Neutrophil (primary cell): ENCODE data around the gene ADO.

Experiments
- H3K27ac ChIP-seq: fragments of 200-600 bp; sonication (generic); 2 replicates; pipeline ENCODE4 v1.5.1; 2016; ENCODE audit warnings: mild to moderate bottlenecking, moderate library complexity
- H3K27me3 ChIP-seq: fragments of 200-600 bp; sonication (generic); 2 replicates; pipeline ENCODE4 v1.6.0; 2016; ENCODE audit warnings: mild to moderate bottlenecking
- H3K36me3 ChIP-seq: fragments of 200-600 bp; sonication (generic); 2 replicates; pipeline ENCODE4 v1.5.1; 2017
- H3K4me1 ChIP-seq, 2 experiments: fragments of 200-600 bp in 1 of 2; sonication (generic) in 1 of 2; 1 replicate in 1 of 2; 2 replicates in 1 of 2; pipeline versions ENCODE4 v1.5.1 to v1.6.1; 2013 to 2016; ENCODE audit warnings: low read depth in 1 of 2, low read length in 1 of 2, mild to moderate bottlenecking in 1 of 2, moderate library complexity in 1 of 2; ENCODE audit not compliant: control insufficient read depth in 1 of 2, insufficient read depth in 1 of 2
- H3K4me3 ChIP-seq, 2 experiments: fragments of 200-600 bp in 1 of 2; sonication (generic) in 1 of 2; 1 replicate in 1 of 2; 2 replicates in 1 of 2; pipeline ENCODE4 v1.5.1; 2013 to 2016; ENCODE audit warnings: low read depth in 1 of 2, low read length in 1 of 2, mild to moderate bottlenecking in 1 of 2, moderate library complexity in 1 of 2
- H3K9me3 ChIP-seq: fragments of 200-600 bp; sonication (generic); 2 replicates; pipeline ENCODE4 v1.5.1; 2016
- CTCF ChIP-seq: fragments of 200-600 bp; sonication (generic); IDR thresholded peaks from 2 replicates; pipeline ENCODE4 v1.5.1; 2016; ENCODE audit warnings: antibody characterized with exemption

Gene ADO

GRCh38 chr10:62842983-62843382 is 38.5 kb downstream of the ADO start:
- no peaks in the 10 kb centered on the region for H3K4me1 ChIP-seq
- peaks cover 43% of the 10 kb centered on the region for H3K27me3 ChIP-seq
- TF ChIP-seq CTCF = no peak
- H3K4me3 ChIP-seq = no peak overlapping the region
- no peak overlapping the region for H3K27ac ChIP-seq
- no peaks in the 10 kb centered on the region for H3K36me3 ChIP-seq
- peaks cover 10% of the 10 kb centered on the region for H3K9me3 ChIP-seq

GRCh38 chr10:62843600-62843999 is 39.1 kb downstream of the ADO start:
- Histone ChIP-seq H3K4me3 (no peak overlapping the region), H3K36me3 (no peaks in the 10 kb centered on the region), H3K9me3 (peaks cover 10% of the 10 kb centered on the region), H3K27me3 (peaks cover 42% of the 10 kb centered on the region), H3K27ac (no peak overlapping the region), H3K4me1 (no peaks in the 10 kb centered on the region)
- TF ChIP-seq CTCF = no peak

- H3K36me3 ChIP-seq = no peaks in the 10 kb centered on the region
- no peaks in the 10 kb centered on the region for H3K4me1 ChIP-seq
- no peak overlapping the region for H3K27ac ChIP-seq
- H3K4me3 ChIP-seq = no peak overlapping the region
- no peak for TF ChIP-seq CTCF
- peaks cover 46% of the 10 kb centered on the region for H3K27me3 ChIP-seq
- H3K9me3 ChIP-seq = peaks cover 10% of the 10 kb centered on the region
Measured at GRCh38 chr10:62844280-62845011, 39.9 kb downstream of the ADO start.

GRCh38 chr10:62847433-62847832 is 42.9 kb downstream of the ADO start:
- Histone ChIP-seq H3K27me3 (peaks cover 50% of the 10 kb centered on the region), H3K36me3 (no peaks in the 10 kb centered on the region), H3K27ac (no peak overlapping the region), H3K9me3 (peaks cover 10% of the 10 kb centered on the region), H3K4me1 (peaks cover 1 to 5% of the 10 kb centered on the region in 2 experiments), H3K4me3 (no peak overlapping the region)
- no peak for TF ChIP-seq CTCF

GRCh38 chr10:62850646-62851045 is 46.1 kb downstream of the ADO start:
- Histone ChIP-seq H3K36me3 (no peaks in the 10 kb centered on the region), H3K4me1 (peaks cover 19 to 23% of the 10 kb centered on the region in 2 experiments)
- no peak for TF ChIP-seq CTCF

More at GRCh38 chr10:62850646-62851045, 46.1 kb downstream of the ADO start:
- H3K9me3 ChIP-seq = peaks cover 10% of the 10 kb centered on the region
- H3K27me3 ChIP-seq = peaks cover 42% of the 10 kb centered on the region
- no peak overlapping the region for H3K27ac ChIP-seq
- H3K4me3 ChIP-seq = no peak overlapping the region
